Cortex of kidney (tissue), 1 donor: ENCODE measurements around the gene CTSD.
"Not testable (repeated sequence)": the region's sequence is repeated elsewhere in the genome, so short reads cannot be mapped to it uniquely, and the experiment has no call there.

Source experiments
- DNase-seq: peaks from one replicate; lab custom pipeline; 2025; lab: John Stamatoyannopoulos, UW

The CTSD gene

DNA sequence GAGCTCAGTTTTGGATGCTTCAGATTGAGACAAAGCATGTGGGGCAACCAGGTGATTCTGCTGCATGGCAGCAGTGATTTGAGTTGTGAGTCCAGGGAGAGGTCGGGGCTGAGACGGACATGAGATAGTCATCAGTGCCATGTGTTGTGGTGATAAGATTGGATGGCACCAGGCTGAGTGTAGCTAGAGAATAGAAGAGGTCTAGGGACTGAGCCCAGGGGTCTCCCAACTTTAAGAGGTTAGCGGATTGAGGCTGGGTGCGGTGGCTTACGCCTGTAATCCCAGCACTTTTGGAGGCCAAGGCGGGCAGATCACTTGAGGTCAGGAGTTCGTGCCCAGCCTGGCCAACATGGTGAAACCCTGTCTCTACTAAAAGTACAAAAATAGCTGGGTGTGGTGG lies 6.3 kb upstream of the CTSD start:
- no peak for DNase-seq

DNA sequence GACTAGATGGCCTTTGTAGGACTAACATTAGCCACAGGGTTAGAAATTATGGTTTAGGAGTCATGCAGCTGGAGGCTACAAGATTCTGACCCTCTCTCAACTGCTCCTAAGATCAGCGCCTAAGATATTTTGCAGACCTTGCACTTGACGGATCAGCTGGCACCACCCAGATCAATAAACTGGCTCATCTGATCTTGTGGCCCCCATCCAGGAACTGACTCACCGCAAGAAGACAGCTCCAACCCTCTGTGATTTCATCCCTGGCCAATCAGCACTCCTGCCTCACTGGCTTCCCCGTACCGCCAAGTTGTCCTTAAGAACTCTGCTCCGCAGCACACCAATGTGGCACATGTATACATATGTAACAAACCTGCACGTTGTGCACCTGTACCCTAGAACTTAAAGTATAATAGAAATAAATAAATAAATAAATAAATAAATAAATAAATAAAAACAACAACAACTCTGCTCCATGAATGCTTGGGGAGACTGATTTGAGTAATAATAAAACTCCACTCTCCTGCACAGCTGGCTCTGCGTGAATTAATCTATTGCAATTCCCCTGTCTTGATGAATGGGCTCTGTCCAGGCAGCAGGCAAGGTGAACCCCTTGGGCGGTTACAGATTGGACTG lies 5.7 kb upstream of the CTSD start:
- DNase-seq = not testable (repeated sequence)

DNA sequence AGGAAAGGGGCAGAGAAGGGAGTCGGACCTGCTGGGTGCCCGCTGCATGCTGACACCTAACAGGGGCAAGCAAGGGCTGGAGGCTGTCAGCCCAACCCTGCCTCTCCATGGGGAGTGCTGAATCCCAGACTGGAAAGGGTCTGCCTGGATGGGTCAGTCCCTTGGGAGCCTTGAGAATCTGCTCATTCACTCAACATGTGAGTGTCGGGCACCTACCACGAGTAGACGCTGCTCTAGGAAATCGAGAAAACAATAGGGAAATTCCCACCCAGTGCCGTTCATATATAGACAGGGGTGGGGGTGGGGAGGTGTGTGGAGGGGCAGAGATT lies 4.4 kb upstream of the CTSD start:
- no peak for DNase-seq

DNA sequence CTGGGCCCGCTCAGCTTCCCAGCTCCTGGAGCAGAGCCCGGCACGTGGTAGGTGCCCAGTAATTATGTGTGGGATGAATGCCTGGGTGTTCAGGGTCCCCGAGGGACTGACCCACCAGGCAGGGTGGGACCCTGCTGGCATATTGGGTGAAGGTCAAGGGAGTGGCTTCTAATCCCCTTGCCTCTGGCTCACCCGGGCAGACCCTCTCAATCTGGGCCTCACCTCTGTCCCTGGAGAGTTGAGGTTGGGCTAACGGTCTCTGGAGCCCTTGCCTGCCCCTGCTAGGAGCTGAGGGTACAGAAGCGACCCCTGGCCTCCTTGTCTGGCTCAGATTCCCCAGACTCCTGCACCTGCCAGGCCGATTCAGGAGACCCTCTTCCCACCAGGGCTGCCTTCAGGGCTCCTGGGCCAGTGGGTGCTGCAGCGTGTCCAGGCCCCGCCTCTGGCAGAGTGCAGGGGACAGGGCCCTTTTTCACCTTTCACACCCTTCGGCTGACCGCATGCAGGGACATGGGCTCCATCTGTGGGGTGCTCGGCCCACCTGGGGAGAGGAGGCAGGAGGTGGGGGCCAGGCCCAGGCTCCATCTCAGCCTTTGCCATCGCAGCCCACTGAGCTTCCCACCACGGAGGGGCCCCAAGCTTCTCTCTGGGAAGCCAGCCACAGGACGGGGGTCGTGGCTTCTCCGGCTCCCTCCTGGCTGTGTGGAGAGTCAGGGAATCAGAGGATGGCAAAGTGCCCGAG lies 3.8 kb upstream of the CTSD start:
- DNase-seq = no peak

DNA sequence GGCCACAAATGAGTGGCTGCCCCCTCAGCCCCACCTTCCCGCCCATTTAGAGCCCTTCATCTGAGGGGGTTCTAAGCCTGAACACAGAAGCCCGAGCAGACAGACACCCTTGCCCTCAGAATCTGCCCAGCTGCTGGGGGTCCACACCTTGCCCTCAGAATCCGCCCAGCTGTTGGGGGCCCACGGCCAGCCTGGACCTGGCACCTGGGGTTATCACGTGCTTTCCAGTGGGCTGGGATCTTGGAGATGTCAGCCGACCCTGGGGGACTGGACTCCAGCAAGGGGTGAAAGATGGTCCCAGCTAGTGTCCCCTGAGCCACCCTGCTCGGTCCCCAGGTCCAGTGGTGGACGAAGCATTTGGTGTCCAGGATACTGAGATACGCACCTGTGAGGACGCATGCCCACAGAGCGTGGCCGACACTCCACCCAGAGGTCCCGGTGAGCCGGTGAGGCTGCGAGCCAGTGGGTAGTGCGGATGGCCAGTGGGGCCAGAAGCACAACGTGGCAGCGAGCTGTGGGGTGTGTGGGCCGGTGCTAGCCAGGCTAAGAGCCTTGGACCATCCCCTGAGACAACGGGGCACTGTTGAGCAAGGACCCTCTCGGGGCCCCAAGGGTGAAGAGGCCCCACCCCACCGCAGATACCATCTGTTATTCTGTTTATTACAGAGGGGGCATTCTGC lies 3.1 kb upstream of the CTSD start:
- no peak for DNase-seq

DNA sequence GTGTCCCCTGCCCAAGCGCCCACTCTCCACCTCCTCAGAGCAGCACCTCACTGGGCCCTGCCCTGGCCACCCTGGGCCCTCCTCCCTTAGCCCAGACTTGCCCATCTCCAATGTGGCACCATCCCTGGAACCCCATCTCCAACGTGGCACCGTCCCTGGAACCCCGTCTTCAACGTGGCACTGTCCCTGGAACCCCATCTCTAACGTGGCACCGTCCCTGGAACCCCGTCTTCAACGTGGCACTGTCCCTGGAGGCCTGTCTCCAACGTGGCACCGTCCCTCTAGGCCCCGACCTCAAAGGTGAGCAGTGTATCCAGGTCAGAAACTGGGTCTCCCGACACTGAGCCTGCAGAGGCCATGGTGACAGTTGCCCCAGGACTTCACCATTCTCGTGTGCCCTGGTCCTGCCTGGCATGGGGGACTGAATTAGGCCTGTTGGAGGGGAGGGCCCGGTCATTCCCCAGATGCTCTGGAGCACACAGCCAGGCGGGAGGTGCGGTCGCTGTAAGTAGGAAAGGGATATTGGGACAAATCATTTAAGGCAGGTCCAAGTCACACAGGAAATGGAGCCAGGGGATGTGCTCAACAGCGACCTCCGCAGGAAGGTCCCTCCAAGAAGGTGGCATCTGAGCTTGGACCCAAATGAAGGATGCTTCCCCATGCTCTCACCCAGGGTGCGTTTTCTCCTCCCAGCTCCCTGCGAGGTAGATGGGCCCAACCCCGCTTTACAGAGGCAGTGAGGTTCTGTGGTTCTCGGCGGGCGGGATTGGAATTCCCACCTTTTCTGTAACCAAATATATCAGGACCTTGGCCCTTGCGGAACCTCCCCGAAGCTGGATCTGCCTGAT lies 2.4 kb upstream of the CTSD start:
- DNase-seq = no peak

DNA sequence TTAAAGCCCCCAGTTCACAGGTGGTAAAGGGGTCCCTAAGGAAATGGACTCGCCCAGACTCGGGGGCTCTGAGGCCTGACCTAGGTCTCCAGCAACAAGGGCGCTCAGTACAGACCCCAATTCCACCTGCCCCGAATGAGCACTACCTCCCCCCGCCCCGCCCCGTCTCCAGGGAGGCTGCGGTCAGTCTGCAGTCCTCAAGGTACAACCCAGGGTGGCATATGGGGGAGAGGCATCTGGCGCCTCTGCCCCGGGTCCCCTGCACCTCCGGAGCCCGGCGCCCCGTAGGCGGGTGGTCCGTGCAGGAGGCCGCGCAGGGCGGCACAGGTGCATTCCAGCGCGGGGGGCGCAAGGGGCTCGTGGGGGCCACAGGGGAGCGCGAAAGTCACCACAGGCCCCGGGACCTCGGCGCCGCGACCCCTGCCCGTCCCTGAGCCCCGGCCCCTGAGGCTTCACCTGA lies 361 bp downstream of the CTSD start:
- no peak for DNase-seq

DNA sequence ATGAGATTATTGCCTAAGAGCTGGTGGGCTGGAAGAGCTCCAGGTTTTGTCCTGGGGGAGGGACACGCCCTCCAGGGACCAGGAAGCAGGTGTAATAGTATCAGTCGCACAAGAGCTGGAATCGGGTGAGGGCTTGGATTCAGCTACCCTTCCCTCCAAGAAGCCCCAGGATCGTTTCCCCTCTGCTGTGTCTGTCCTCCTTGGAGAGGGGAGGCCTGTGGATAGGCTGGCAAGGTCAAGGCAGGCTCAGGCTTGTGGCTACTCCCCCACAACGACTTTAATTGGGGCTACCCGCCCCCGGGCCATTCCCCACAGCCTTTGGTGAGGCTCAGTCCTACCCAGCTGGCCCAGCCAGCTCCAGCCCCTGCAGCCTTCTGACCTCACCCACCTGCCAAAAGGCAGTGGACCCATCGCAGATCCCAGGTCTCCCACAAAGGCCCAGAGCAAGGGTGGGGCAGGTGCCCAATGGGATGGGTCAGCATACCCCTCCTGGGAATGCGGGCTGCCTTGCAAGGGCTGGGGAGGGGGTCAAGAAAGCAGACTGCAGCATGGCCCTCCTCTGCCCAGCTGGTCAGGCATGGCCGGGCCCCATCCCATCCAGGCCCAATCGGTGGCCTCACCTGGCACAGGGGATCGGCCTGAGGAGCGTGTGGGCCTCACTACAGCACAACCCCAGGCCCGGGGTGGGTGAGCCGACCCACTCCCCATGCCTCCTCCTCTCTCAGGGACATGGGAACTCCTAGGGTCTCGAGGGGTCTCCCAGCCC lies 1.0 kb downstream of the CTSD start:
- no peak for DNase-seq

DNA sequence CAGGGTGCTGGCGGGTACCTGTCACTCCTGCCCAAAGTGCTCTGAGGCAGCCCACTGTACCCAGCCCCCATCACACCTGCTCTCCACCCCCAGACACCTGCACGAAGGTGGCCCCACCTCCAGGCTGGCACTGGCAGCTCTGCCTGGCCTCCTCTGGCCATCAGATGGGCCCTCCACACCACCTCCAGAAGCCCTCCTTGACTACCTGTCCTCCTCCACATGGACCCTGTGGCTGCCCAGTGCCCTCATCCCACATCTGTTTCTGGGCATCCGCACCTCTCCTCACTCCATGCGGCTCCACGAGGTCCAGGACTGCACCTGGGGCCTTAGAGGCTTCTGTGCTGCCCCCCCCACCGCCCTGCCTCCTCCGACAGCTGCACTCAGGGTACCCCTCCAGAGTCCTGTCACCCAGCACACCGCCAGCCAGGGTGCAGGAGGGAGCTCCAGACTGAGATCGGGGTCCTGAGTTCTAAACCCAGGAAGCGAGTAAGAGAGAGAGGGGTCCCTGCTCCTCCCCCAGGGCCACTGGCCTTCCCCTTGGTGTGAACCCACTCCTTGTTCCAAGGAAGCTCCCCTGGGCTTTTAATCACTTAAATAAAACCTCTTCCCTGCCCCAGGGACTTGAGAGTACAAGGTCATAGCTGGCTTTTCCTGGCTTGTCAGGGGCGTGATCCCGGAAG lies 1.7 kb downstream of the CTSD start:
- DNase-seq = no peak

DNA sequence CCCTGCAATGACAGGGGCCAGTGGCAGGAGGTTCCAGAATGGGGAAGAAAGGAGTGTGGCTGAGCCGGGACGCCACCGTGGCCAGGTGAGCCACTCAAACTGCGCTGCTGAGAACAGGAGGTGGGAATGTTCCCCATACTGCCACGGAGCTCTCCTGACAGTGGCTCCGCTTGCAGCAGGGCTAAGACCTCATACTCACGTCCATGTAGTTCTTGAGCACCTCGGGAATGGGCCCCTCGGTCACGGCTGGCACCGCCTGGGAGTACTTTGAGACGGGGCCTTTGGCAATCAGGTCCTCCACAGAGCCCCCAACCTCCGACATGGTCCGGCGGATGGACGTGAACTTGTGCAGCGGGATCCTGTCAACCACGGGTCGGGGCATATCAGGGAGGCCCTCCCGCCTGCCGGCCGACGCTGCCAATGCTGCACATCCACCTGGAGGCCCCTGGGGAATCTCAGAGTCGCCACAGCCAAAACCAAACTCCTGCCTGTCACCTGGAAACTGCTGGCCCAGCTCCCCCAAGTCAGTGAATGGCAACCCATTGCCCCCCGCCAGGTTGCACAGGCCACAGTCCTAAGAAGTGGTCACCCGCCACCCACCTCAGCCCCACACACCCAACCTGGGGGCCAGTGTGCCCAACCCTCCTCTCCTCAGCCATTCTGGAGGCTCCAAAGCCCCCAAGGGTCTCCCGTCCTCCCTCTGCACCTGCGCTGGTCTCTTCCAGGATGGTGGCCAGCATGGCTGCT lies 2.4 kb downstream of the CTSD start:
- no peak for DNase-seq

DNA sequence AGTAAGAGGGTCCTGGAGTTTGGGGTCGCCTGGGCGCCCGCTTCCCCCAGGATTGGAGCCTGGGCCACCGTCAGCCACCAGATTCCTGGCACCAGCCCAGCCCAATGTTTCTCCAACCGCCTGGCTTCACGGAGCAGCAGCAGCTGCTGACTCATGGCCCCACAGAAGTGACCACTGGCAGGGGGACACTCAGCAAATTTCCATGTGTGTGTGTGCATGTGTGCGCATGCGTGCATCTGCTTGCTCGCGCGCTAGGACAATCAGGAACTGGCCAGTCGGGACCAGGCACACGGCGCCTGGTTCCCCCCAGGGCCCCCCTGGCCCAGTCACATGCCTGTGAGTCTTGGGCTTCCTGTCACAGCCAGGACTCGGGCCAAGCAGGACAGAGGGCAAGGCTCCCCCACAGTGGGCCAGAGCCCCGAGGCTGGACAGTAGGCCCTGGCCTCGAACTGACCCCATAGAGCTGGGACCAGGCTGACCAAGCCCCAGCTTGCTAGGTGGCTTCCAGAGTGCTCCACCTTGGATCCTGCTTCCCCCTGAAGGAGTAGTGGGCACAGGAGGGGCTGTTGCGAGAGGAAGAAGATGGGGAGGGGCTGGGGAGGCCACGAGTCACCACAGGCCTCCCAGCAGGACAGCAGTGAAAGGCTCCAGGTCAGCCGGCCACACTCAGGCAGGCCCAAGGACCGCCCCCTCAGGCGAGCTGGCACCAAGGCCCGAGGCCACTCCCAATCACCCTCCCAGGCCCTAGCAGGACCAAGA lies 3.2 kb downstream of the CTSD start:
- no peak for DNase-seq

DNA sequence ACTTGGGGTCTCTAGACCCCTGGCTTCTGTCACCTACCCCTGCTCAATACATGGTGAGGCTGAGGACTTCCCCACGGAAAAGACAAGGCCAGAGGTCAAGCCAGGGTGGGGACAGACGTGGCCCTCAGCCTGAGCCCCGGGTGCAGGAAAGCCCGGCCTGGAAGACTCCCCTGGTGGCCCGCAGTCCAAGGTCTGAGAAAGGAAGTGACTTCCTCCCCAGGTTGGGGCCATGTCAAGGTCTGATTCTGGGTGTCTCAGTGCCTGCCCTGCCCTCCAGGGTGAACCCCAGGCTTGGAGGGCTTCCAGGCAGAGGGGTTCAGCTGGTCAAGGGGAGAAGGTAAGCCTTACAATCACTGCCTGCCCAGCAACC lies 3.9 kb downstream of the CTSD start:
- DNase-seq = no peak

DNA sequence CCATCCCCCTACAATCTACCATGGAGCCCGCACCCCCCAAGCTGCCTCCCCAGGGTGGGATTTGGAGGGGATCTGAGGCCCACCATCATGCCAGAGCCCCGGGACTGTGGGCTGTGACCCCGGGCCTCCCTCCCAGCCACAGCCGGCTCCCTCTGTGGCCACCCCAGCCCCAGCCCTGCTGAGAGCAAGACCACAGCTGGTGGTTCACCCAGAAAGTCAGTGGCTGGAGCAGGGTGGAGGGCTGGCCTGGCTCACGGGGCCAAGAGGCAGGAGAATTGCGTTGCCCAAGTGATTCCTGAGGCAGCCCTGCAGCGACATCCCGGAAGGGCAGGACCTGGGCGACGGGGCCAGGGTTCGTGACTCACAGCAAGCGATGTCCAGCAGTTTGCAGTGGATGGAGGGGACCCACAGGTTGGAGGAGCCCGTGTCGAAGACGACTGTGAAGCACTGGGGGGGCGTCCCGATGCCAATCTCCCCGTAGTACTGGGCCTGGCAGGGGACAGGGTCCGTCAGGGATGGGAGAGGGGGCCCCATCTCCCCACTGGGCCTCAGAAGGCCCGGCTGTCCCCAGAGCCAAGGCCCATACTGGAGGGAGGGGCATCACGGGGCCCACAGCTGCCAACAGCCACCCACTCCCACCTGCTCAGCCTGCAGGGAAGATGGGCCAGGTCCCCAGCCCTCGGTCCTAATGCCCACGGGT lies 4.4 kb downstream of the CTSD start:
- DNase-seq = no peak

DNA sequence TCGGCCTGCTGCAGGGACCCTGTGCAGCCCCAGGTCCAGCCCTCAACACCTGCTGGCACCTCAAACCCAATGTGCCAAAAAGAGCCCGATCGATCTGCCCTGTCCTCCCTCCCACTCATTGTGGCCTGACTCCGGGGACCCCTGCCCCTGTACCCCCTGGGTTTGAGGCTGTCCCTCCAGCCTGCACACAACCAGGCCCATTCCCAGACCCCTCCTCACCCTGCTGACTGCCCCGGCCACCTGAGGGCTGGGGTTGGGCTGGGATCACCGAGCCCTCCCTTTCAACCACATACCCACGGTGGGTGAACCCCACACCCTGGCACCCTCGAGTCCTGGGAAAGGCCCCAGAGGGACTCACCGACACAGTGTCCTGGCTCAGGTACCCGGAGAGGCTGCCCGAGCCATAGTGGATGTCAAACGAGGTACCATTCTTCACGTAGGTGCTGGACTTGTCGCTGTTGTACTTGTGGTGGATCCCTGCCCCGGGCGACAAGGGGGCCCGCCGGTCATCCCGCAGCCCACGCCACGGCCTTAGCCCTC lies 5.0 kb downstream of the CTSD start:
- DNase-seq = no peak

DNA sequence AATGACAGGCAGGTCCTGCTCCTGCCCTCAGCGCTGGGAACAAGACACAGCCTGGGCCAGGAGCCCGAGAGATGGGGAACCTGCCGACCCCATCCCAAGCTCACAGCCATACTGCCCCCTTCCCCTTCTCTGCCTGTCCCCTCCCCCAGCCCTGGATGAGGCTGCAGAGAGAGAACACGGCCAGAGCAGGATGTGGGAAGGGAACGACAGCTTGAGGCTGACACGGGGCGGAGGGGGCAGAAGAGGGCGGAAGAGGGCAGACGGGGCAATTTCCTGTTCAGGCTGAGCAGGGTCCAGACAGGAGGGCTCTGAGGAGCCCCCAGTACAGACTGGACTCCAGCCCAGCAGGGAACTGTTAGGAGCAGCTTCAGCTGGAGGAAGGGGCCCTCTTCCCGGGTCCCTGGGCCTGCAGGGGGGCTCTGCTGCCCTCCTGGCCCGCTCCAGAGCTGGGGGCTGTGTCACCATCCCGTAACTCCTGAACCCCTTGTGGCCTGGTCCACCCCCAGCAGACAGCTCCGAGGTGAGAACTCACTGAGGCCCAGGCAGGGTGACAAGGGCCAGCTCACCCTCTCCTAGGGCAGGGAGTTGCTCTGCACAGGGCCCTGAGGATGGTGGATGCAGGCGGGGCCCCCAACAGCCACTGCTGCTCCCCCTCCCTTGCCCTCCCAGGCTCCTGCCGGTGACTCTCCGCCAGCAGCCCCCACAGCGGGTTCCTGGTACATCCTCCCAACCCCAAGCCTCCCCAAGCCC lies 5.7 kb downstream of the CTSD start:
- DNase-seq = no peak

DNA sequence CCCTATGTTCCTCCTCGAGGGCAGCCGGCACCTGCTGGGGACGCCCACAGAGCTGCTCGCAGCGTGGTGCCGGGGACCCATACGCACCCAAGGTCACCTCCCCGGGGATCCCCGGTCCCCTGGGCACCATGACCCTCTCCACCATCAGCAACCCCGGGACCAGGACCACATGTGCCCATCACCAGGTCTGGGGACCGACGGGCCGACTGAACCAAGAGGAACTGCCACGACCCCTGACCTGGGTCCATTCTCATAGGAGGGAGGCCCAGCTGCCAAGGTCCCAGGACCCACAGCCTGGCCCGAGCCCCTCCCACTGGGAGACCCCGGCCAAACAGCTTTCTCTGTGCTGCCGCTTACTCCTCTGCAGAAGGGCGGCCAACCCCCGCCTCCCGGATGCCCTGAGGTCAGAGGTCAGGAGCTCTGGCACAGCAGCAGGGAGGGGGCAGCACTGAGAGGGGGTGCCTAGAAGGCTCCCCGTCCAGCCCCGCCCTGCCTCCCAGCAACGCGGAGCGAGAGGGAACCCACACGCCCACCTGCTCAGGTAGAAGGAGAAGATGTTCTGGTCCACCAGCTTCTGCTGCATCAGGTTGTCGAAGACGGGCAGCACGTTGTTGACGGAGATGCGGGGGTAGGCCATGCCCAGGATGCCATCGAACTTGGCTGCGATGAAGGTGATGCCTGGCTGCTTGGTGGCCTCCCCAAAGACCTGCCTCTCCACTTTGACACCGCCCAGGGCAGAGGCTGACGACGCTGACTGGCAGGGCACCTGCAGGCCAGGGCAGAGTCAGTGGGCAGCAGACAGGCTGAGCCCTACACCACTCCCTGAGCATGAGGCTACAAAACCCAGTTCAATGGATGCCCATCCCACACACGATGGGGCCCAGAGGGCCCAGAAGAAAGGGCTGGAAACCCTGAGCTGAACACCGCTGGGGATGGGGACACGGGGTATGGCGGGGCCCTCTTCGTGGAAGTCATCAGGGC lies 6.6 kb downstream of the CTSD start:
- DNase-seq = no peak
